ENCODE results near the gene CFAP45. TPM values are rescaled to one million over a fixed set of nuclear protein-coding genes. Genes with fewer than 3 reads are reported as not detected.
A peak's percentile ranks its signal among the peaks of the same experiment; 100 is the strongest.

Gene CFAP45
- total and polyA plus RNA-seq, 3 donors from 2014 or later, result 13.0 to 59.6 (median 30.4) TPM

GRCh38 chr1:159826441-159827101, 73.4 kb downstream of the CFAP45 start, which contains the start of gene SLAMF8:
SLAMF8 (plus strand) TSS chr1:159826873; CDS start chr1:159826899, 26 bp downstream.
- 72 to 74% methylated on average over 11 of the region's 11 CpGs for WGBS, 2 donors
- no peaks in the 10 kb centered on the region for H3K36me3 ChIP-seq (ENCODE audit: low read depth, missing control alignments)
- H3K27me3 ChIP-seq, result no peaks in the 10 kb centered on the region
- peak; percentile 32 for DNase-seq
- no peaks in the 10 kb centered on the region for H3K4me1 ChIP-seq
- no peak within 1 kb of the TSS for H3K27ac ChIP-seq
- H3K4me3 ChIP-seq, result no peak within 1 kb of the TSS
- no peaks in the 10 kb centered on the region for H3K9me3 ChIP-seq
- intact Hi-C loops (cut with DNase I; ENCODE audit: low total_unique reads), result no loop called here
- TF ChIP-seq POLR2A (IDR thresholded peaks at IDR 0.05), result no peak
- TF ChIP-seq, protein P1, sequence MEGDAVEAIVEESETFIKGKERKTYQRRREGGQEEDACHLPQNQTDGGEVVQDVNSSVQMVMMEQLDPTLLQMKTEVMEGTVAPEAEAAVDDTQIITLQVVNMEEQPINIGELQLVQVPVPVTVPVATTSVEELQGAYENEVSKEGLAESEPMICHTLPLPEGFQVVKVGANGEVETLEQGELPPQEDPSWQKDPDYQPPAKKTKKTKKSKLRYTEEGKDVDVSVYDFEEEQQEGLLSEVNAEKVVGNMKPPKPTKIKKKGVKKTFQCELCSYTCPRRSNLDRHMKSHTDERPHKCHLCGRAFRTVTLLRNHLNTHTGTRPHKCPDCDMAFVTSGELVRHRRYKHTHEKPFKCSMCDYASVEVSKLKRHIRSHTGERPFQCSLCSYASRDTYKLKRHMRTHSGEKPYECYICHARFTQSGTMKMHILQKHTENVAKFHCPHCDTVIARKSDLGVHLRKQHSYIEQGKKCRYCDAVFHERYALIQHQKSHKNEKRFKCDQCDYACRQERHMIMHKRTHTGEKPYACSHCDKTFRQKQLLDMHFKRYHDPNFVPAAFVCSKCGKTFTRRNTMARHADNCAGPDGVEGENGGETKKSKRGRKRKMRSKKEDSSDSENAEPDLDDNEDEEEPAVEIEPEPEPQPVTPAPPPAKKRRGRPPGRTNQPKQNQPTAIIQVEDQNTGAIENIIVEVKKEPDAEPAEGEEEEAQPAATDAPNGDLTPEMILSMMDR (IDR thresholded peaks at IDR 0.05), result no peak

DNA sequence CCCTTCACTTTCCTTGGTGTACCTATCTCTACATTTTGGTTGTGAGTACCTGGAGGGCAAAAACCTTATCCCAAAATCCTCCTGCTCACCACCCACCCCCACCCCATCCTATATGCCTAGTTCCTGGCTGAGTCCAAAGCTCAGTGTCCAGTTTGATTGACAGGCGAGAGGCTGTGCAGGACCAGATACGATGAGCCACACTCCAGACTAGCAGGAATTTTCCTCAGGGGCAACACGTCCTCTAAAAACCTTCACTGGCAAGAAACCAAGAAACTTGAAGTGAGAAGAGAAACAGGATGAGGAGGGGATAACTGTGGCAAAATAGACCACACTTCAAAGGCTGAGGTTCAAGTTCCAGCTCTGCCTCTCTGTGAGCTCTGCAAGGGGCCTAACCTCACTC, 74.4 kb downstream of the CFAP45 start:
- DNase-seq, result no peak
- H3K27ac ChIP-seq, result no peak overlapping the region
- intact Hi-C loops (cut with DNase I; ENCODE audit: low total_unique reads), result no loop called here
- TF ChIP-seq POLR2A (IDR thresholded peaks at IDR 0.05), result no peak
- TF ChIP-seq, protein P1 (IDR thresholded peaks at IDR 0.05), result no peak
- H3K4me3 ChIP-seq, result no peak overlapping the region
- H3K9me3 ChIP-seq, result no peaks in the 10 kb centered on the region
- no peaks in the 10 kb centered on the region for H3K27me3 ChIP-seq
- WGBS, 2 donors, result 57 to 74% methylated on average over 3 of the region's 3 CpGs
- H3K36me3 ChIP-seq (ENCODE audit: low read depth, missing control alignments), result no peaks in the 10 kb centered on the region
- no peaks in the 10 kb centered on the region for H3K4me1 ChIP-seq

GRCh38 chr1:159823406-159823805, 76.6 kb downstream of the CFAP45 start:
- intact Hi-C loops (cut with DNase I; ENCODE audit: low total_unique reads), result no loop called here
- no peaks in the 10 kb centered on the region for H3K36me3 ChIP-seq (ENCODE audit: low read depth, missing control alignments)
- no peaks in the 10 kb centered on the region for H3K9me3 ChIP-seq
- WGBS, 2 donors, result 43 to 48% methylated on average over 5 to 7 of the region's 7 CpGs
- H3K4me1 ChIP-seq, result no peaks in the 10 kb centered on the region
- no peak for DNase-seq
- H3K27me3 ChIP-seq, result no peaks in the 10 kb centered on the region
- no peak overlapping the region for H3K4me3 ChIP-seq
- TF ChIP-seq, protein P1 (IDR thresholded peaks at IDR 0.05), result no peak
- TF ChIP-seq POLR2A (IDR thresholded peaks at IDR 0.05), result no peak
- no peak overlapping the region for H3K27ac ChIP-seq

Small RNAs within 50 kb of the gene (microRNA-seq; reads per million reads assigned to microRNA genes)
- gene MIR4259 (ENCODE audit: borderline number of aligned reads in 2 of 2, borderline replicate concordance in 1 of 2), result 0 reads per million in 2 donors

Small RNAs within 50 kb of the gene (small RNA-seq; reads per million reads assigned to genes)
- gene MIR4259, result 0 reads per million in 2 donors
- 0.09 reads per million in 2 donors for gene RF00570

Other genes with a start within 250 kb of the CFAP45 start
- under 1 TPM; 0.16 to 0.37 TPM for gene CRP, start 185.6 kb downstream of the CFAP45 start, total RNA-seq
- 0.74 TPM for gene CRP, start 185.6 kb downstream of the CFAP45 start, polyA plus RNA-seq (ENCODE audit: insufficient read depth, low read depth, low replicate concordance)
- gene DUSP23, start 119.2 kb downstream of the CFAP45 start, total RNA-seq, result 10 to 100 TPM; 38.3 to 51.0 TPM
- gene DUSP23, start 119.2 kb downstream of the CFAP45 start, polyA plus RNA-seq (ENCODE audit: insufficient read depth, low read depth, low replicate concordance), result 26.2 TPM
- gene FCRL6, start 97.8 kb downstream of the CFAP45 start, total RNA-seq, result under 1 TPM in 1 of 2 donors, not detected in 1; 0.56 TPM
- 1.3 TPM for gene FCRL6, start 97.8 kb downstream of the CFAP45 start, polyA plus RNA-seq (ENCODE audit: insufficient read depth, low read depth, low replicate concordance)
- under 1 TPM; 0.47 to 0.74 TPM for gene SLAMF8, start 73.3 kb downstream of the CFAP45 start, total RNA-seq
- gene SLAMF8, start 73.3 kb downstream of the CFAP45 start, polyA plus RNA-seq (ENCODE audit: insufficient read depth, low read depth, low replicate concordance), result 5.3 TPM
- gene VSIG8, start 37.5 kb downstream of the CFAP45 start, total RNA-seq, result under 1 TPM; 0.43 to 0.55 TPM
- not detected for gene VSIG8, start 37.5 kb downstream of the CFAP45 start, polyA plus RNA-seq (ENCODE audit: insufficient read depth, low read depth, low replicate concordance)
- 100 to 1,000 TPM; 204 to 389 TPM for gene TAGLN2, start 25.3 kb upstream of the CFAP45 start, total RNA-seq
- gene TAGLN2, start 25.3 kb upstream of the CFAP45 start, polyA plus RNA-seq (ENCODE audit: insufficient read depth, low read depth, low replicate concordance), result 305 TPM
- gene IGSF9, start 45.4 kb upstream of the CFAP45 start, total RNA-seq, result 10 to 100 TPM in 1 of 2 donors, 1 to 10 TPM in 1; 4.8 to 10.2 TPM
- 7.9 TPM for gene IGSF9, start 45.4 kb upstream of the CFAP45 start, polyA plus RNA-seq (ENCODE audit: insufficient read depth, low read depth, low replicate concordance)
- gene SLAMF9, start 54.1 kb upstream of the CFAP45 start, total RNA-seq, result 1 to 10 TPM in 1 of 2 donors, not detected in 1; 2.0 TPM
- gene SLAMF9, start 54.1 kb upstream of the CFAP45 start, polyA plus RNA-seq (ENCODE audit: insufficient read depth, low read depth, low replicate concordance), result 0.74 TPM
- 1 to 10 TPM; 5.1 to 6.5 TPM for gene PIGM, start 131.8 kb upstream of the CFAP45 start, total RNA-seq
- 9.1 TPM for gene PIGM, start 131.8 kb upstream of the CFAP45 start, polyA plus RNA-seq (ENCODE audit: insufficient read depth, low read depth, low replicate concordance)
- gene KCNJ10, start 170.0 kb upstream of the CFAP45 start, total RNA-seq, result 1 to 10 TPM in 1 of 2 donors, under 1 TPM in 1; 0.79 to 1.5 TPM
- 1.9 TPM for gene KCNJ10, start 170.0 kb upstream of the CFAP45 start, polyA plus RNA-seq (ENCODE audit: insufficient read depth, low read depth, low replicate concordance)
- gene KCNJ9, start 181.4 kb upstream of the CFAP45 start, total RNA-seq, result under 1 TPM; 0.55 to 0.68 TPM
- 0.37 TPM for gene KCNJ9, start 181.4 kb upstream of the CFAP45 start, polyA plus RNA-seq (ENCODE audit: insufficient read depth, low read depth, low replicate concordance)
- gene IGSF8, start 198.5 kb upstream of the CFAP45 start, total RNA-seq, result 100 to 1,000 TPM; 104 to 119 TPM
- 79.8 TPM for gene IGSF8, start 198.5 kb upstream of the CFAP45 start, polyA plus RNA-seq (ENCODE audit: insufficient read depth, low read depth, low replicate concordance)
- 10 to 100 TPM; 14.2 to 27.9 TPM for gene ATP1A2, start 215.6 kb upstream of the CFAP45 start, total RNA-seq
- gene ATP1A2, start 215.6 kb upstream of the CFAP45 start, polyA plus RNA-seq (ENCODE audit: insufficient read depth, low read depth, low replicate concordance), result 13.2 TPM